ENCODE data around the gene SMIM23.

Gene SMIM23

GRCh38 chr5:171789353-171789752 is 3.7 kb downstream of the SMIM23 start:
- Histone ChIP-seq H3K4me3 (ENCODE audit: insufficient read length, low read depth) (no peak overlapping the region), H3K4me1 (ENCODE audit: insufficient read depth, insufficient read length) (no peaks in the 10 kb centered on the region), H3K36me3 (ENCODE audit: insufficient read depth, insufficient read length, low read length) (no peaks in the 10 kb centered on the region), H3K9me3 (ENCODE audit: insufficient read depth, low read length) (no peaks in the 10 kb centered on the region), H3K27me3 (ENCODE audit: insufficient read depth, insufficient read length) (no peaks in the 10 kb centered on the region), H3K9ac (ENCODE audit: insufficient read length, low read depth) (no peak overlapping the region)
- DNase-seq (ENCODE audit: low read depth, low spot score): no peak
- no peak for TF ChIP-seq ZNF274 (IDR thresholded peaks at IDR 0.05; ENCODE audit: low read depth, low read length)
- TF ChIP-seq YY1 (IDR thresholded peaks at IDR 0.05; ENCODE audit: insufficient read depth, insufficient read length): no peak
- no peak for TF ChIP-seq SUZ12 (IDR thresholded peaks at IDR 0.05; ENCODE audit: extremely low read depth, insufficient read depth, insufficient read length)

- no peak for DNase-seq (ENCODE audit: low read depth, low spot score)
- Histone ChIP-seq H3K4me1 (ENCODE audit: insufficient read depth, insufficient read length) (no peaks in the 10 kb centered on the region), H3K9me3 (ENCODE audit: insufficient read depth, low read length) (no peaks in the 10 kb centered on the region), H3K36me3 (ENCODE audit: insufficient read depth, insufficient read length, low read length) (no peaks in the 10 kb centered on the region), H3K27me3 (ENCODE audit: insufficient read depth, insufficient read length) (no peaks in the 10 kb centered on the region), H3K9ac (ENCODE audit: insufficient read length, low read depth) (no peak overlapping the region), H3K4me3 (ENCODE audit: insufficient read length, low read depth) (no peak overlapping the region)
- TF ChIP-seq YY1 (IDR thresholded peaks at IDR 0.05; ENCODE audit: insufficient read depth, insufficient read length): no peak
- no peak for TF ChIP-seq SUZ12 (IDR thresholded peaks at IDR 0.05; ENCODE audit: extremely low read depth, insufficient read depth, insufficient read length)
- no peak for TF ChIP-seq ZNF274 (IDR thresholded peaks at IDR 0.05; ENCODE audit: low read depth, low read length)
These were observed 4.8 kb downstream of the SMIM23 start for GRCh38 chr5:171790408-171790807.

- Histone ChIP-seq H3K9ac (ENCODE audit: insufficient read length, low read depth) (no peak overlapping the region), H3K4me3 (ENCODE audit: insufficient read length, low read depth) (no peak overlapping the region)
- no peak for TF ChIP-seq SUZ12 (IDR thresholded peaks at IDR 0.05; ENCODE audit: extremely low read depth, insufficient read depth, insufficient read length)
- TF ChIP-seq YY1 (IDR thresholded peaks at IDR 0.05; ENCODE audit: insufficient read depth, insufficient read length): no peak
These were observed 8.9 kb downstream of the SMIM23 start for GRCh38 chr5:171794470-171794960.

GRCh38 chr5:171795381-171795780 is 9.8 kb downstream of the SMIM23 start:
- no peak overlapping the region for H3K9ac ChIP-seq (ENCODE audit: insufficient read length, low read depth)
- DNase-seq (ENCODE audit: low read depth, low spot score): no peak
- no peak overlapping the region for H3K4me3 ChIP-seq (ENCODE audit: insufficient read length, low read depth)
- H3K27me3 ChIP-seq (ENCODE audit: insufficient read depth, insufficient read length): no peaks in the 10 kb centered on the region
- no peaks in the 10 kb centered on the region for H3K36me3 ChIP-seq (ENCODE audit: insufficient read depth, insufficient read length, low read length)
- TF ChIP-seq YY1 (IDR thresholded peaks at IDR 0.05; ENCODE audit: insufficient read depth, insufficient read length): no peak
- no peak for TF ChIP-seq SUZ12 (IDR thresholded peaks at IDR 0.05; ENCODE audit: extremely low read depth, insufficient read depth, insufficient read length)
- TF ChIP-seq ZNF274 (IDR thresholded peaks at IDR 0.05; ENCODE audit: low read depth, low read length): no peak
- H3K9me3 ChIP-seq (ENCODE audit: insufficient read depth, low read length): no peaks in the 10 kb centered on the region
- H3K4me1 ChIP-seq (ENCODE audit: insufficient read depth, insufficient read length): no peaks in the 10 kb centered on the region

More at GRCh38 chr5:171794470-171794960, 8.9 kb downstream of the SMIM23 start:
- Histone ChIP-seq H3K4me1 (ENCODE audit: insufficient read depth, insufficient read length) (no peaks in the 10 kb centered on the region), H3K36me3 (ENCODE audit: insufficient read depth, insufficient read length, low read length) (no peaks in the 10 kb centered on the region), H3K9me3 (ENCODE audit: insufficient read depth, low read length) (no peaks in the 10 kb centered on the region), H3K27me3 (ENCODE audit: insufficient read depth, insufficient read length) (no peaks in the 10 kb centered on the region)
- DNase-seq (ENCODE audit: low read depth, low spot score): no peak

- Histone ChIP-seq H3K27me3 (ENCODE audit: insufficient read depth, insufficient read length) (no peaks in the 10 kb centered on the region), H3K9me3 (ENCODE audit: insufficient read depth, low read length) (no peaks in the 10 kb centered on the region), H3K4me3 (ENCODE audit: insufficient read length, low read depth) (no peak overlapping the region), H3K9ac (ENCODE audit: insufficient read length, low read depth) (no peak overlapping the region), H3K36me3 (ENCODE audit: insufficient read depth, insufficient read length, low read length) (no peaks in the 10 kb centered on the region), H3K4me1 (ENCODE audit: insufficient read depth, insufficient read length) (no peaks in the 10 kb centered on the region)
- TF ChIP-seq ZNF274 (IDR thresholded peaks at IDR 0.05; ENCODE audit: low read depth, low read length) (no peak), SUZ12 (IDR thresholded peaks at IDR 0.05; ENCODE audit: extremely low read depth, insufficient read depth, insufficient read length) (no peak), YY1 (IDR thresholded peaks at IDR 0.05; ENCODE audit: insufficient read depth, insufficient read length) (no peak)
- no peak for DNase-seq (ENCODE audit: low read depth, low spot score)
These were observed 10.8 kb downstream of the SMIM23 start for GRCh38 chr5:171796436-171796835.

- Histone ChIP-seq H3K9ac (ENCODE audit: insufficient read length, low read depth) (no peak overlapping the region), H3K27me3 (ENCODE audit: insufficient read depth, insufficient read length) (no peaks in the 10 kb centered on the region), H3K9me3 (ENCODE audit: insufficient read depth, low read length) (no peaks in the 10 kb centered on the region), H3K4me3 (ENCODE audit: insufficient read length, low read depth) (no peak overlapping the region), H3K36me3 (ENCODE audit: insufficient read depth, insufficient read length, low read length) (no peaks in the 10 kb centered on the region), H3K4me1 (ENCODE audit: insufficient read depth, insufficient read length) (no peaks in the 10 kb centered on the region)
- no peak for DNase-seq (ENCODE audit: low read depth, low spot score)
- TF ChIP-seq SUZ12 (IDR thresholded peaks at IDR 0.05; ENCODE audit: extremely low read depth, insufficient read depth, insufficient read length): no peak
- TF ChIP-seq YY1 (IDR thresholded peaks at IDR 0.05; ENCODE audit: insufficient read depth, insufficient read length): no peak
- TF ChIP-seq ZNF274 (IDR thresholded peaks at IDR 0.05; ENCODE audit: low read depth, low read length): no peak
These were observed 11.9 kb downstream of the SMIM23 start for GRCh38 chr5:171797543-171797942.

- no peaks in the 10 kb centered on the region for H3K36me3 ChIP-seq (ENCODE audit: insufficient read depth, insufficient read length, low read length)
- H3K9ac ChIP-seq (ENCODE audit: insufficient read length, low read depth): no peak overlapping the region
- no peaks in the 10 kb centered on the region for H3K4me1 ChIP-seq (ENCODE audit: insufficient read depth, insufficient read length)
- no peak for DNase-seq (ENCODE audit: low read depth, low spot score)
- TF ChIP-seq SUZ12 (IDR thresholded peaks at IDR 0.05; ENCODE audit: extremely low read depth, insufficient read depth, insufficient read length) (no peak), YY1 (IDR thresholded peaks at IDR 0.05; ENCODE audit: insufficient read depth, insufficient read length) (no peak), ZNF274 (IDR thresholded peaks at IDR 0.05; ENCODE audit: low read depth, low read length) (no peak)
- no peak overlapping the region for H3K4me3 ChIP-seq (ENCODE audit: insufficient read length, low read depth)
- no peaks in the 10 kb centered on the region for H3K9me3 ChIP-seq (ENCODE audit: insufficient read depth, low read length)
- H3K27me3 ChIP-seq (ENCODE audit: insufficient read depth, insufficient read length): no peaks in the 10 kb centered on the region
These were observed 12.8 kb downstream of the SMIM23 start for GRCh38 chr5:171798418-171798817.

All from NT2/D1 (cell line).